ENCODE results near the gene MOV10L1.
"Not testable (repeated sequence)": the region's sequence is repeated elsewhere in the genome, so short reads cannot be mapped to it uniquely, and the experiment has no call there.

The MOV10L1 gene

GRCh38 chr22:50201191-50202129, 111.7 kb downstream of the MOV10L1 start:
- DNase-seq, result no peak
- H3K27me3 Mint-ChIP-seq, result no peaks in the 10 kb centered on the region
- H3K9me3 Mint-ChIP-seq, result no peaks in the 10 kb centered on the region
- H3K36me3 Mint-ChIP-seq (ENCODE audit: insufficient read depth), result peaks cover 30% of the 10 kb centered on the region
- peak overlapping the region; percentile 77 to 78 for H3K4me3 Mint-ChIP-seq
- H3K4me1 Mint-ChIP-seq (ENCODE audit: low read depth in 2 of 2), result peaks cover 20 to 21% of the 10 kb centered on the region in 2 donors
- peak; percentile 41 for ATAC-seq (replicated peaks)
- peak overlapping the region; percentile 73 to 83 for H3K27ac Mint-ChIP-seq

GRCh38 chr22:50202130-50202666, 112.4 kb downstream of the MOV10L1 start:
- ATAC-seq (replicated peaks), result no peak
- H3K36me3 Mint-ChIP-seq (ENCODE audit: insufficient read depth), result peaks cover 26% of the 10 kb centered on the region

GRCh38 chr22:50203288-50203687, 113.5 kb downstream of the MOV10L1 start:
- Mint-ChIP-seq H3K36me3 (ENCODE audit: insufficient read depth) (peaks cover 33% of the 10 kb centered on the region), H3K4me1 (ENCODE audit: low read depth in 2 of 2) (peaks cover 20 to 21% of the 10 kb centered on the region in 2 donors), H3K4me3 (no peak overlapping the region), H3K9me3 (no peaks in the 10 kb centered on the region), H3K27me3 (no peaks in the 10 kb centered on the region), H3K27ac (no peak overlapping the region)
- ATAC-seq (replicated peaks) (no peak), DNase-seq (no peak)

More at GRCh38 chr22:50202130-50202666, 112.4 kb downstream of the MOV10L1 start:
- Mint-ChIP-seq H3K9me3 (no peaks in the 10 kb centered on the region), H3K27ac (peak overlapping the region; percentile 73 to 83), H3K4me1 (ENCODE audit: low read depth in 2 of 2) (peaks cover 20 to 21% of the 10 kb centered on the region in 2 donors), H3K4me3 (peak overlapping the region; percentile 77 to 78), H3K27me3 (no peaks in the 10 kb centered on the region)
- no peak for DNase-seq

GRCh38 chr22:50204571-50204970, 114.8 kb downstream of the MOV10L1 start:
- DNase-seq (no peak), ATAC-seq (replicated peaks) (no peak)
- Mint-ChIP-seq H3K4me1 (ENCODE audit: low read depth in 2 of 2) (peaks cover 19 to 20% of the 10 kb centered on the region in 2 donors), H3K9me3 (no peaks in the 10 kb centered on the region), H3K4me3 (no peak overlapping the region), H3K27me3 (no peaks in the 10 kb centered on the region), H3K27ac (peak overlapping the region; percentile 3 to 88), H3K36me3 (ENCODE audit: insufficient read depth) (peaks cover 30% of the 10 kb centered on the region)

GRCh38 chr22:50204998-50205397, 115.2 kb downstream of the MOV10L1 start:
- ATAC-seq (replicated peaks); DNase-seq; H3K4me3 Mint-ChIP-seq; H3K27me3 Mint-ChIP-seq; H3K9me3 Mint-ChIP-seq: not testable (repeated sequence)
- H3K4me1 Mint-ChIP-seq (ENCODE audit: low read depth in 2 of 2), result peaks cover 18 to 24% of the 10 kb centered on the region in 2 donors
- peaks cover 32% of the 10 kb centered on the region for H3K36me3 Mint-ChIP-seq (ENCODE audit: insufficient read depth)
- H3K27ac Mint-ChIP-seq, result peak overlapping the region; percentile 3 to 88

GRCh38 chr22:50205781-50206569, 116.2 kb downstream of the MOV10L1 start:
- H3K4me1 Mint-ChIP-seq (ENCODE audit: low read depth in 2 of 2), result peaks cover 18 to 26% of the 10 kb centered on the region in 2 donors
- ATAC-seq (replicated peaks), result no peak
- H3K27me3 Mint-ChIP-seq, result no peaks in the 10 kb centered on the region
- no peaks in the 10 kb centered on the region for H3K9me3 Mint-ChIP-seq
- no peak overlapping the region for H3K4me3 Mint-ChIP-seq
- no peak for DNase-seq
- peak overlapping the region in 1 of 2 donors; percentile 49 for H3K27ac Mint-ChIP-seq
- peaks cover 35% of the 10 kb centered on the region for H3K36me3 Mint-ChIP-seq (ENCODE audit: insufficient read depth)

GRCh38 chr22:50206599-50206998, 116.8 kb downstream of the MOV10L1 start:
- ATAC-seq (replicated peaks), result no peak
- H3K27me3 Mint-ChIP-seq, result no peaks in the 10 kb centered on the region
- H3K4me1 Mint-ChIP-seq (ENCODE audit: low read depth in 2 of 2), result peaks cover 18 to 25% of the 10 kb centered on the region in 2 donors
- H3K27ac Mint-ChIP-seq, result peak overlapping the region in 1 of 2 donors; percentile 49
- H3K36me3 Mint-ChIP-seq (ENCODE audit: insufficient read depth), result peaks cover 35% of the 10 kb centered on the region
- no peak for DNase-seq
- no peak overlapping the region for H3K4me3 Mint-ChIP-seq
- H3K9me3 Mint-ChIP-seq, result no peaks in the 10 kb centered on the region

GRCh38 chr22:50207383-50208140, 117.8 kb downstream of the MOV10L1 start:
- no peak overlapping the region for H3K4me3 Mint-ChIP-seq
- H3K36me3 Mint-ChIP-seq (ENCODE audit: insufficient read depth), result peaks cover 37% of the 10 kb centered on the region
- H3K9me3 Mint-ChIP-seq, result no peaks in the 10 kb centered on the region
- peaks cover 15 to 19% of the 10 kb centered on the region in 2 donors for H3K4me1 Mint-ChIP-seq (ENCODE audit: low read depth in 2 of 2)
- H3K27me3 Mint-ChIP-seq, result no peaks in the 10 kb centered on the region
- DNase-seq (no peak), ATAC-seq (replicated peaks) (no peak)
- peak overlapping the region in 1 of 2 donors; percentile 76 for H3K27ac Mint-ChIP-seq

GRCh38 chr22:50208430-50208938, 118.7 kb downstream of the MOV10L1 start:
- ATAC-seq (replicated peaks), result no peak

GRCh38 chr22:50208939-50209892, 119.4 kb downstream of the MOV10L1 start:
- peak overlapping the region; percentile 6 to 36 for H3K27ac Mint-ChIP-seq
- H3K36me3 Mint-ChIP-seq (ENCODE audit: insufficient read depth), result peaks cover 43% of the 10 kb centered on the region
- no peaks in the 10 kb centered on the region for H3K27me3 Mint-ChIP-seq
- H3K4me3 Mint-ChIP-seq, result no peak overlapping the region
- ATAC-seq (replicated peaks), result peak; percentile 36
- H3K4me1 Mint-ChIP-seq (ENCODE audit: low read depth in 2 of 2), result peaks cover 19 to 33% of the 10 kb centered on the region in 2 donors
- no peaks in the 10 kb centered on the region for H3K9me3 Mint-ChIP-seq
- no peak for DNase-seq

More at GRCh38 chr22:50208430-50208938, 118.7 kb downstream of the MOV10L1 start:
- Mint-ChIP-seq H3K4me1 (ENCODE audit: low read depth in 2 of 2) (peaks cover 19 to 27% of the 10 kb centered on the region in 2 donors), H3K9me3 (no peaks in the 10 kb centered on the region), H3K27me3 (no peaks in the 10 kb centered on the region), H3K27ac (no peak overlapping the region), H3K4me3 (no peak overlapping the region), H3K36me3 (ENCODE audit: insufficient read depth) (peaks cover 42% of the 10 kb centered on the region)
- DNase-seq, result no peak

- ATAC-seq (replicated peaks) (peak; percentile 84), DNase-seq (peak; percentile 67 to 69 (median 67))
- H3K27me3 Mint-ChIP-seq, result no peaks in the 10 kb centered on the region
- H3K36me3 Mint-ChIP-seq (ENCODE audit: insufficient read depth), result peaks cover 45% of the 10 kb centered on the region
- H3K4me1 Mint-ChIP-seq (ENCODE audit: low read depth in 2 of 2), result peaks cover 15 to 32% of the 10 kb centered on the region in 2 donors
- H3K9me3 Mint-ChIP-seq, result no peaks in the 10 kb centered on the region
- H3K4me3 Mint-ChIP-seq, result no peak overlapping the region
- peak overlapping the region; percentile 6 to 36 for H3K27ac Mint-ChIP-seq
Measured at GRCh38 chr22:50209893-50210292, 120.1 kb downstream of the MOV10L1 start.
